Astrocyte of the spinal cord (primary cell): Measurements from ENCODE around the gene GKN2.

ENCODE experiments used
- DNase-seq: peaks from one replicate; pipeline ENCODE4 v3.0.0; 2011; ENCODE audit warnings: low read depth, low spot score
- H3K4me3 ChIP-seq: 2 replicates; pipeline ENCODE4 v1.5.1; 2011; ENCODE audit warnings: low read depth, mild to moderate bottlenecking, low read length, moderate library complexity
- in situ Hi-C: cut with HindIII; loops from 2 replicates; pipeline ENCODE4 v1.10.0; 2017; ENCODE audit warnings: low sequenced_read_pairs
- TF ChIP-seq, protein P1 (sequence below): IDR thresholded peaks from 2 replicates; pipeline ENCODE4 v1.5.1; 2012; ENCODE audit warnings: low read depth, mild to moderate bottlenecking, low read length, inconsistent platforms

Gene GKN2

GRCh38 chr2:68931149-68931711 is 21.5 kb downstream of the GKN2 start:
- in situ Hi-C loops = no loop called here
- DNase-seq = no peak

DNA sequence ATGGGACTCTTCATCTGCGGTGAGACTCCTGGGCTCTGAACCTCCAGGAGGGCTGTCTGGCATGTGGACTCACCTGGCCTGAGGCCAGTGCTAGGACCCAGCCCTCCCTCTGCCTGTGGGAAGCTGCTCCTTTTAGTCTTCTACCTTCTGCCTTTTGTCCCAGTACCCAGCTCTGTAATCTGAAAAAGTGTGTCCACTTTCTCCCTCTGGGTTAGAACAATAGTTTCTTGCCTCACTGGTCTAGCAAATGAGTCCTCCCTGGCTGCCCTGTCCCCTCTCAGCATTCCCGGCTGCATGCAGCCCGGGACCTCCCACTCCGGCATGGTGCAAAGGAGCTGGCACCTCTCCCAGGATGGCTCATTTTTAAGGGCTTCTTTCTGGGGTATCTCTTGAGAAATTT is 25.9 kb downstream of the GKN2 start:
- TF ChIP-seq, protein P1, sequence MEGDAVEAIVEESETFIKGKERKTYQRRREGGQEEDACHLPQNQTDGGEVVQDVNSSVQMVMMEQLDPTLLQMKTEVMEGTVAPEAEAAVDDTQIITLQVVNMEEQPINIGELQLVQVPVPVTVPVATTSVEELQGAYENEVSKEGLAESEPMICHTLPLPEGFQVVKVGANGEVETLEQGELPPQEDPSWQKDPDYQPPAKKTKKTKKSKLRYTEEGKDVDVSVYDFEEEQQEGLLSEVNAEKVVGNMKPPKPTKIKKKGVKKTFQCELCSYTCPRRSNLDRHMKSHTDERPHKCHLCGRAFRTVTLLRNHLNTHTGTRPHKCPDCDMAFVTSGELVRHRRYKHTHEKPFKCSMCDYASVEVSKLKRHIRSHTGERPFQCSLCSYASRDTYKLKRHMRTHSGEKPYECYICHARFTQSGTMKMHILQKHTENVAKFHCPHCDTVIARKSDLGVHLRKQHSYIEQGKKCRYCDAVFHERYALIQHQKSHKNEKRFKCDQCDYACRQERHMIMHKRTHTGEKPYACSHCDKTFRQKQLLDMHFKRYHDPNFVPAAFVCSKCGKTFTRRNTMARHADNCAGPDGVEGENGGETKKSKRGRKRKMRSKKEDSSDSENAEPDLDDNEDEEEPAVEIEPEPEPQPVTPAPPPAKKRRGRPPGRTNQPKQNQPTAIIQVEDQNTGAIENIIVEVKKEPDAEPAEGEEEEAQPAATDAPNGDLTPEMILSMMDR = no peak
- in situ Hi-C loops = no loop called here
- DNase-seq = peak; percentile 35
- no peak overlapping the region for H3K4me3 ChIP-seq

More at GRCh38 chr2:68931149-68931711, 21.5 kb downstream of the GKN2 start:
- no peak overlapping the region for H3K4me3 ChIP-seq
- TF ChIP-seq, protein P1 = no peak

DNA sequence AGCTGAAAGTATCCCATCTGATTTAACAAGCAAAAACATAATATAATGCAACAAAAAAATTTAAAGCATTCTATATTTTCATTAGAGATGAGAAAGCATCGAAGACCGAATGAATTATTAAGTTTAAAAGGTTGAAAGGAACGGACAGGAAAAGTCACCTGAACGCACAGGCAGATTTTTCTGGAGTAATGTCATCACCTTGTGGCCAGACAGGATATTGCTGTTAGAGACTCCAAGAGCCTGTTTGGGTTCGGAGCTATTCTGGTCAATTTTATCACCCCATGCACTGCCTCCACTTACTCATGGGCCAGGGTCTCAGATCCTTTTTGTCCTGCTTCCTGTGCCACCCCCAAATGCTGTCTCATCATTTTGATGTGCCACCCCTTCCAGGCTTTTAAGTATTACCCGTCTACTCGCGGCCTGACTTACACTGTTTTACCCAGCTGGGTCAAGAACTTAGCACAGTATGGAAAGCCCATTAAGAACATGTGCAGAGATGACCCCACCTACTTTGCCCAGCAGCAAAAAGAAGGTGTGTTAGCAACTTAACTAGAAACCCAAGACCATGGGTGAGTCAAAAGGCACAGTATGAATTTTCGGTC is 27.3 kb downstream of the GKN2 start:
- TF ChIP-seq, protein P1 = peak; percentile 93
- in situ Hi-C loops = no loop called here
- no peak overlapping the region for H3K4me3 ChIP-seq
- peak; percentile 48 for DNase-seq

GRCh38 chr2:68921646-68922045 is 31.0 kb downstream of the GKN2 start:
- in situ Hi-C loops = no loop called here
- H3K4me3 ChIP-seq = no peak overlapping the region
- peak; percentile 33 for DNase-seq
- TF ChIP-seq, protein P1 = no peak

- TF ChIP-seq, protein P1 = no peak
- in situ Hi-C loops = no loop called here
- H3K4me3 ChIP-seq = no peak overlapping the region
- DNase-seq = no peak
Observed at GRCh38 chr2:68920481-68921170, 32.1 kb downstream of the GKN2 start.

- DNase-seq = no peak
- in situ Hi-C loops = no loop called here
- TF ChIP-seq, protein P1 = no peak
- H3K4me3 ChIP-seq = no peak overlapping the region
Observed at GRCh38 chr2:68918497-68918896, 34.2 kb downstream of the GKN2 start.
